ENCODE data around the gene CLCN3.

DNA sequence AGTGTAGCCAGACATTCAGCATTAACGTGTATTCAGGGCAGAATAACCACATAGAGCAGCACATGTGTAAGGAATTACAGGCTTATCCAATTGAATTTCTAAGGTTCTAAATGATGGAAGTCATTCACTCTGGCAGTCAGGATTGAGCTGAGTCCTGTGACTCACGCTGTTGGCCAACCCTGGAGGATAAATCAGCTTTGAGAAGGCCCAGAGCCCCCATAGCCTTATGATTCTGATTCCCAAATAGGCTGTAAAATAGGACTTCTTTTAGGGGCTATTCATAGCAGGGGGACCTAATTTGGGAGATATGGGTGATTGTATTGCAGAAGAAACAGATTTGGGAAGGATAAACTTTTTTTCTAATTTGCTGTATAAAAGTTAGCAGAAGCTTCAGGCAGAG, 145.5 kb downstream of the CLCN3 start:
- no peak for TF ChIP-seq POLR2AphosphoS5 (IDR thresholded peaks at IDR 0.05; ENCODE audit: low read depth, low read length)
- no peak for TF ChIP-seq POLR2A (IDR thresholded peaks at IDR 0.05; ENCODE audit: low read depth, low read length)
- no peak for TF ChIP-seq TAF1 (IDR thresholded peaks at IDR 0.05; ENCODE audit: low read depth, low read length)

Data from GM12891 (cell line).